Measurements from ENCODE around the gene COX8A.
A peak's percentile ranks its signal among the peaks of the same experiment; 100 is the strongest.
"Not testable (repeated sequence)": the region's sequence is repeated elsewhere in the genome, so short reads cannot be mapped to it uniquely, and the experiment has no call there.

The COX8A gene

GRCh38 chr11:63974259-63975143 lies at the start of gene COX8A:
COX8A (plus strand) TSS chr11:63974620; CDS start chr11:63974681, 61 bp downstream.
- DNase-seq (ENCODE audit: low spot score) = peak; percentile 98

- DNase-seq (ENCODE audit: low spot score) = no peak
These were observed 44.8 kb upstream of the COX8A start for GRCh38 chr11:63929616-63930015.

- DNase-seq (ENCODE audit: low spot score) = no peak
These were observed 43.4 kb upstream of the COX8A start for GRCh38 chr11:63931045-63931444.

GRCh38 chr11:63931876-63932275 lies 42.5 kb upstream of the COX8A start:
- DNase-seq (ENCODE audit: low spot score) = no peak

- DNase-seq (ENCODE audit: low spot score) = no peak
These were observed 41.0 kb upstream of the COX8A start for GRCh38 chr11:63933459-63933858.

- DNase-seq (ENCODE audit: low spot score) = no peak
These were observed 36.5 kb upstream of the COX8A start for GRCh38 chr11:63937713-63938478.

GRCh38 chr11:63938479-63939396 lies 35.7 kb upstream of the COX8A start, which contains the start of gene NAA40:
NAA40 (plus strand) TSS chr11:63939002; CDS start chr11:63939097, 95 bp downstream.
- peak; percentile 95 for DNase-seq (ENCODE audit: low spot score)

GRCh38 chr11:63939397-63939891 lies 35.0 kb upstream of the COX8A start:
- no peak for DNase-seq (ENCODE audit: low spot score)

GRCh38 chr11:63940786-63941185 lies 33.6 kb upstream of the COX8A start:
- DNase-seq (ENCODE audit: low spot score) = no peak

GRCh38 chr11:63941901-63942300 lies 32.5 kb upstream of the COX8A start:
- no peak for DNase-seq (ENCODE audit: low spot score)

- DNase-seq (ENCODE audit: low spot score) = no peak
These were observed 31.6 kb upstream of the COX8A start for GRCh38 chr11:63942803-63943202.

- no peak for DNase-seq (ENCODE audit: low spot score)
These were observed 29.4 kb upstream of the COX8A start for GRCh38 chr11:63944987-63945386.

- peak; percentile 59 for DNase-seq (ENCODE audit: low spot score)
These were observed 28.8 kb upstream of the COX8A start for GRCh38 chr11:63945477-63946163.

- DNase-seq (ENCODE audit: low spot score) = peak; percentile 24
These were observed 22.5 kb upstream of the COX8A start for GRCh38 chr11:63951779-63952536.

GRCh38 chr11:63952570-63952969 lies 21.9 kb upstream of the COX8A start:
- DNase-seq (ENCODE audit: low spot score) = no peak

- DNase-seq (ENCODE audit: low spot score) = no peak
These were observed 16.4 kb upstream of the COX8A start for GRCh38 chr11:63958008-63958407.

- DNase-seq (ENCODE audit: low spot score) = peak; percentile 31
These were observed 12.6 kb upstream of the COX8A start for GRCh38 chr11:63961608-63962412.

- DNase-seq (ENCODE audit: low spot score) = not testable (repeated sequence)
These were observed 10.5 kb upstream of the COX8A start for GRCh38 chr11:63963895-63964294.

GRCh38 chr11:63966444-63966843 lies 8.0 kb upstream of the COX8A start:
- no peak for DNase-seq (ENCODE audit: low spot score)
